ENCODE measurements around the gene FYN. TPM values are rescaled to one million over a fixed set of nuclear protein-coding genes. Genes with fewer than 3 reads are reported as not detected.

FYN gene
- total and polyA plus RNA-seq, 4 donors = 11.2 to 28.3 (median 19.7) TPM

DNA sequence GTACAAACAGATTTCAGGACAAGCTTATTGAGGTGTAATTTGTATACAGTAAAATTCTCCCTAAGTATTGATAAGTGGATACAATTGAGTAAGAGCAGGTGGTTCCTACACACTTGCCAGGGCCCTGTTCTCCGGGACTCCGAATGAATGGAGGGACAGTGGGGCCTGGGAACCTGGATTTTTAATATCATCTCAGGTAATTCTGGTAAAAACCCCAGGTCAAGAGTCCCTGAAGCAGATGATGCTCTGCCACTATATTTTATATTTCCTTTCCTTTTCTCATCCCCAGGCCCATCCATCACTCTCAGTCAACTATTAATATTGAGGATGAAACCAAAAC lies 104.9 kb downstream of the FYN start:
- Histone ChIP-seq H3K4me3 (ENCODE audit: low read depth in 1 of 3, low read length in 3 of 3) (no peak overlapping the region), H3K9me3 (ENCODE audit: control insufficient read depth in 4 of 4, low read length in 3 of 4) (no peaks in the 10 kb centered on the region), H3K36me3 (ENCODE audit: control insufficient read depth in 4 of 4, insufficient read depth in 3 of 4, low read depth in 1 of 4, low read length in 3 of 4) (no peaks in the 10 kb centered on the region), H3K27me3 (ENCODE audit: control insufficient read depth in 4 of 4, insufficient read depth in 4 of 4, low read length in 3 of 4) (no peaks in the 10 kb centered on the region), H3K27ac (ENCODE audit: low read depth in 1 of 2, low read length in 2 of 2) (no peak overlapping the region), H3K9ac (ENCODE audit: low read depth in 1 of 2, low read length in 2 of 2) (no peak overlapping the region), H3K4me1 (ENCODE audit: control insufficient read depth in 4 of 4, insufficient read depth in 4 of 4, low read length in 3 of 4) (no peaks in the 10 kb centered on the region)
- 98% methylated on average over 2 of the region's 2 CpGs for WGBS
- TF ChIP-seq FOXA1 (IDR thresholded peaks at IDR 0.05) (no peak), HNF4G (IDR thresholded peaks at IDR 0.05) (no peak)
- TF ChIP-seq, protein P1, sequence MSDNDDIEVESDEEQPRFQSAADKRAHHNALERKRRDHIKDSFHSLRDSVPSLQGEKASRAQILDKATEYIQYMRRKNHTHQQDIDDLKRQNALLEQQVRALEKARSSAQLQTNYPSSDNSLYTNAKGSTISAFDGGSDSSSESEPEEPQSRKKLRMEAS (IDR thresholded peaks at IDR 0.05) = no peak
- TF ChIP-seq, protein P2, sequence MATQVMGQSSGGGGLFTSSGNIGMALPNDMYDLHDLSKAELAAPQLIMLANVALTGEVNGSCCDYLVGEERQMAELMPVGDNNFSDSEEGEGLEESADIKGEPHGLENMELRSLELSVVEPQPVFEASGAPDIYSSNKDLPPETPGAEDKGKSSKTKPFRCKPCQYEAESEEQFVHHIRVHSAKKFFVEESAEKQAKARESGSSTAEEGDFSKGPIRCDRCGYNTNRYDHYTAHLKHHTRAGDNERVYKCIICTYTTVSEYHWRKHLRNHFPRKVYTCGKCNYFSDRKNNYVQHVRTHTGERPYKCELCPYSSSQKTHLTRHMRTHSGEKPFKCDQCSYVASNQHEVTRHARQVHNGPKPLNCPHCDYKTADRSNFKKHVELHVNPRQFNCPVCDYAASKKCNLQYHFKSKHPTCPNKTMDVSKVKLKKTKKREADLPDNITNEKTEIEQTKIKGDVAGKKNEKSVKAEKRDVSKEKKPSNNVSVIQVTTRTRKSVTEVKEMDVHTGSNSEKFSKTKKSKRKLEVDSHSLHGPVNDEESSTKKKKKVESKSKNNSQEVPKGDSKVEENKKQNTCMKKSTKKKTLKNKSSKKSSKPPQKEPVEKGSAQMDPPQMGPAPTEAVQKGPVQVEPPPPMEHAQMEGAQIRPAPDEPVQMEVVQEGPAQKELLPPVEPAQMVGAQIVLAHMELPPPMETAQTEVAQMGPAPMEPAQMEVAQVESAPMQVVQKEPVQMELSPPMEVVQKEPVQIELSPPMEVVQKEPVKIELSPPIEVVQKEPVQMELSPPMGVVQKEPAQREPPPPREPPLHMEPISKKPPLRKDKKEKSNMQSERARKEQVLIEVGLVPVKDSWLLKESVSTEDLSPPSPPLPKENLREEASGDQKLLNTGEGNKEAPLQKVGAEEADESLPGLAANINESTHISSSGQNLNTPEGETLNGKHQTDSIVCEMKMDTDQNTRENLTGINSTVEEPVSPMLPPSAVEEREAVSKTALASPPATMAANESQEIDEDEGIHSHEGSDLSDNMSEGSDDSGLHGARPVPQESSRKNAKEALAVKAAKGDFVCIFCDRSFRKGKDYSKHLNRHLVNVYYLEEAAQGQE (IDR thresholded peaks at IDR 0.05) = no peak
- TF ChIP-seq, protein P3, sequence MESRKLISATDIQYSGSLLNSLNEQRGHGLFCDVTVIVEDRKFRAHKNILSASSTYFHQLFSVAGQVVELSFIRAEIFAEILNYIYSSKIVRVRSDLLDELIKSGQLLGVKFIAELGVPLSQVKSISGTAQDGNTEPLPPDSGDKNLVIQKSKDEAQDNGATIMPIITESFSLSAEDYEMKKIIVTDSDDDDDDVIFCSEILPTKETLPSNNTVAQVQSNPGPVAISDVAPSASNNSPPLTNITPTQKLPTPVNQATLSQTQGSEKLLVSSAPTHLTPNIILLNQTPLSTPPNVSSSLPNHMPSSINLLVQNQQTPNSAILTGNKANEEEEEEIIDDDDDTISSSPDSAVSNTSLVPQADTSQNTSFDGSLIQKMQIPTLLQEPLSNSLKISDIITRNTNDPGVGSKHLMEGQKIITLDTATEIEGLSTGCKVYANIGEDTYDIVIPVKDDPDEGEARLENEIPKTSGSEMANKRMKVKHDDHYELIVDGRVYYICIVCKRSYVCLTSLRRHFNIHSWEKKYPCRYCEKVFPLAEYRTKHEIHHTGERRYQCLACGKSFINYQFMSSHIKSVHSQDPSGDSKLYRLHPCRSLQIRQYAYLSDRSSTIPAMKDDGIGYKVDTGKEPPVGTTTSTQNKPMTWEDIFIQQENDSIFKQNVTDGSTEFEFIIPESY (IDR thresholded peaks at IDR 0.05) = no peak
- DNase-seq (ENCODE audit: low spot score) = no peak

DNA sequence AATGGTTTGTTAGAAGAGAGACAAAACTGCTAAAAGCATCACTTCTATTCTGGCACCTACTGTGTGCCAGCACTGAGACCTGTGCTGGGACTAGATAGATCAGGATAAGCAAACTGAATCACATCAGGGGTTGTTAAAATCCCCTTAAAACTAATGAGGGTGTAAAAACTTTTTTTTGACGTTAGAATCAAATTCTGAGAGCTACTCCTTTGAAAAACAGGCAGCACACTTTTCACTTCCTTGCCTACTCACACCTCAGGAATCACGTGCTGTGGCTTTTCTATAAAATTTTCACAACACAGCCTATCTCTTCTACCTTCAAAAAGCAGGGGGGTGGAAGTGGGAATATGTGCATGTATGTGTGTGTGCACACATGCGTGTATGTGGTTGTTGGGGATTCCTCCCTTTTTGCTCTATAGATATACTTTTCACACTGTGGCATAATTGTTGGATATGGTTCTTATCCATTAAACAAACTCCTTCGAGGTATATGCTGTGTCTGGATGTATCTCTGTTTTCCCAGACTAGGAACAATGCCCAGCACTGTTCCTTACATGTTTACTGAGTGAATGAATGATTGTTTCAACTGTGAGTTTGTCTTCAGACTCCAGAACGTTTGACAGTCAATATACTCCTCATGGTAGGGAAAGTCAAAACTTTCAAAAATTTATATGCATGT lies 105.4 kb downstream of the FYN start:
- Histone ChIP-seq H3K36me3 (ENCODE audit: control insufficient read depth in 4 of 4, insufficient read depth in 3 of 4, low read depth in 1 of 4, low read length in 3 of 4) (no peaks in the 10 kb centered on the region), H3K4me1 (ENCODE audit: control insufficient read depth in 4 of 4, insufficient read depth in 4 of 4, low read length in 3 of 4) (no peaks in the 10 kb centered on the region), H3K9ac (ENCODE audit: low read depth in 1 of 2, low read length in 2 of 2) (no peak overlapping the region), H3K27ac (ENCODE audit: low read depth in 1 of 2, low read length in 2 of 2) (no peak overlapping the region), H3K9me3 (ENCODE audit: control insufficient read depth in 4 of 4, low read length in 3 of 4) (no peaks in the 10 kb centered on the region), H3K27me3 (ENCODE audit: control insufficient read depth in 4 of 4, insufficient read depth in 4 of 4, low read length in 3 of 4) (no peaks in the 10 kb centered on the region), H3K4me3 (ENCODE audit: low read depth in 1 of 3, low read length in 3 of 3) (no peak overlapping the region)
- WGBS = 67% methylated on average over 5 of the region's 5 CpGs
- DNase-seq (ENCODE audit: low spot score) = no peak
- TF ChIP-seq JUND (IDR thresholded peaks at IDR 0.05) (no peak), GABPA (IDR thresholded peaks at IDR 0.05 in 1 of 2, conservative IDR thresholded peaks at IDR 0.05 in 1 of 2) (no peak), HNF4G (IDR thresholded peaks at IDR 0.05) (no peak), SP1 (IDR thresholded peaks at IDR 0.05) (no peak)
- TF ChIP-seq, protein P3 (IDR thresholded peaks at IDR 0.05) = no peak
